ENCODE results near the gene INPP5D.

DNA sequence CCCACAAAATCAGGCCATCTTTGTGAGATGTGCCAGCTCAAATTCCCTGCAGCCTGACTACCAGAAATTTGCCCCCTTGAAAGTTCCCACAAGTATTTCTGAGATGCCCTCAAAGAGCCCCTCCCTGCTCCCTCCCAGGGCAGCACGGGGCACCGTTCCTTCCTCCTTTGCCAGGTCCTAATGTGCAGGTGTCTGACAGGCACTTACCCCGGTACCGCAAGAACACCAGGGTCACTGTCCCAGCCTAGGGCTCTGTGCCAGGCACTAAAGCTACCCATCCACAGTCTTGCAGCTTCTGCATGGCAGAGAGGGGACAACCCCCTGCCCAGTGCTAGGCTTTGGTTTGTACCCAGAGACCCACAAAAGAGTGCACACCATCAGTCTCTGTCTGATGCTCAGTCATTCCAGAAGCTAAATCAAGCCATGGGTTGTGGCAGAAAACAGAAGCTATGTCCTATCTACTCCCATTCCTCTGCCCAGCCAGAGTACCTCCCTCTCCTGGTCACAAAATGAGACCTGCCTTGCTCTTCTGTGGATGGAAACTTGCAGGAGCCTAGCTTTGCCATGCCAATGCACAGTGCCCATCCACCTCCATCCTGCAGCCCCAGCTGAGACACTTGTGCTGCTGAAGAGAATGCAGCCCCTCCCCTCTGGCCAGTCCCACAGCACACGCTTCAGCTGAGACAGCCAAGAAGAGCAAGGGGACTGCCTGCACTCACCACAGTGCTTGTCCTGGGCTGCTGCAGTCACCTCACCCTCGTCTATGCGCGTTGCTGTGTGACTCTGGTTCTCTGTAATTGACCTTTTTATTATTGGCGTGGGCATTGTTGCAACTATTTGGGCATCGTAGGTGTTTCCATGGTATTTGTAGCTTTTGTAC is 48.7 kb downstream of the INPP5D start:
- TF ChIP-seq, protein P1, sequence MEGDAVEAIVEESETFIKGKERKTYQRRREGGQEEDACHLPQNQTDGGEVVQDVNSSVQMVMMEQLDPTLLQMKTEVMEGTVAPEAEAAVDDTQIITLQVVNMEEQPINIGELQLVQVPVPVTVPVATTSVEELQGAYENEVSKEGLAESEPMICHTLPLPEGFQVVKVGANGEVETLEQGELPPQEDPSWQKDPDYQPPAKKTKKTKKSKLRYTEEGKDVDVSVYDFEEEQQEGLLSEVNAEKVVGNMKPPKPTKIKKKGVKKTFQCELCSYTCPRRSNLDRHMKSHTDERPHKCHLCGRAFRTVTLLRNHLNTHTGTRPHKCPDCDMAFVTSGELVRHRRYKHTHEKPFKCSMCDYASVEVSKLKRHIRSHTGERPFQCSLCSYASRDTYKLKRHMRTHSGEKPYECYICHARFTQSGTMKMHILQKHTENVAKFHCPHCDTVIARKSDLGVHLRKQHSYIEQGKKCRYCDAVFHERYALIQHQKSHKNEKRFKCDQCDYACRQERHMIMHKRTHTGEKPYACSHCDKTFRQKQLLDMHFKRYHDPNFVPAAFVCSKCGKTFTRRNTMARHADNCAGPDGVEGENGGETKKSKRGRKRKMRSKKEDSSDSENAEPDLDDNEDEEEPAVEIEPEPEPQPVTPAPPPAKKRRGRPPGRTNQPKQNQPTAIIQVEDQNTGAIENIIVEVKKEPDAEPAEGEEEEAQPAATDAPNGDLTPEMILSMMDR (IDR thresholded peaks at IDR 0.05; ENCODE audit: insufficient read depth, low read depth, low read length) = no peak
- TF ChIP-seq EZH2 (IDR thresholded peaks at IDR 0.05; ENCODE audit: insufficient read depth, low read length) = no peak
